ENCODE results near the gene BCHE.

The BCHE gene

DNA sequence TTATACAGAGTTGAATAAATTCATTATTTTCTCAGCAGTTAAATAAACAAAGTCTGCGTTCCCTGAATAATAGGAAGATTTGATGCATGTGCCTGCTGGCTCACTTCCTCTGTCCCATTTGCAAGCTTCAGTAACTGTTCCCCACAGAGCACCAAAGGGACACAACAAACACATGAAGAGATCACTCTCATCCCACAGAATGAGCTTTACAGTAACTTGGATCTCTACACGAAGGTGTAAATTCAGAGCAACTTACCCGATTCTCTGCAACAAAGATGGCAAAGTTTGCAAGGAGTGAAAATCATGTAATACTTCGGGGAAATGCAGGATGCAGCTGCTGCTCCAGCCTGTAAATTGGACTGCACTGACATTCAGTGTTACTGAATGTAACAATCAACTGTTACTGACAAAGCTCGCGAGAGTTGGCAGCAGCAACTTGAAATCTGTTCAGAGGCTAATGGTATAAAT, at the start of gene BCHE:
BCHE (minus strand) TSS at position 366 of the 468 bp plus-strand sequence. CDS start 6,390 bp downstream, outside the sequence.
- Histone ChIP-seq H3K4me3 (ENCODE audit: low read depth in 1 of 2, low read length in 2 of 2) (peak within 1 kb of the TSS; percentile 9 to 74), H3K27me3 (ENCODE audit: control insufficient read depth in 1 of 2, insufficient read depth in 2 of 2, low read length in 2 of 2) (no peaks in the 10 kb centered on the region), H3K36me3 (ENCODE audit: insufficient read depth, low read length) (no peaks in the 10 kb centered on the region), H3K4me1 (ENCODE audit: insufficient read depth, low read length) (peaks cover 9% of the 10 kb centered on the region), H3K27ac (ENCODE audit: low read depth, low read length) (peak within 1 kb of the TSS; percentile 4), H3K9ac (ENCODE audit: low read length) (peak within 1 kb of the TSS; percentile 63), H3K9me3 (ENCODE audit: low read length) (no peaks in the 10 kb centered on the region)

DNA sequence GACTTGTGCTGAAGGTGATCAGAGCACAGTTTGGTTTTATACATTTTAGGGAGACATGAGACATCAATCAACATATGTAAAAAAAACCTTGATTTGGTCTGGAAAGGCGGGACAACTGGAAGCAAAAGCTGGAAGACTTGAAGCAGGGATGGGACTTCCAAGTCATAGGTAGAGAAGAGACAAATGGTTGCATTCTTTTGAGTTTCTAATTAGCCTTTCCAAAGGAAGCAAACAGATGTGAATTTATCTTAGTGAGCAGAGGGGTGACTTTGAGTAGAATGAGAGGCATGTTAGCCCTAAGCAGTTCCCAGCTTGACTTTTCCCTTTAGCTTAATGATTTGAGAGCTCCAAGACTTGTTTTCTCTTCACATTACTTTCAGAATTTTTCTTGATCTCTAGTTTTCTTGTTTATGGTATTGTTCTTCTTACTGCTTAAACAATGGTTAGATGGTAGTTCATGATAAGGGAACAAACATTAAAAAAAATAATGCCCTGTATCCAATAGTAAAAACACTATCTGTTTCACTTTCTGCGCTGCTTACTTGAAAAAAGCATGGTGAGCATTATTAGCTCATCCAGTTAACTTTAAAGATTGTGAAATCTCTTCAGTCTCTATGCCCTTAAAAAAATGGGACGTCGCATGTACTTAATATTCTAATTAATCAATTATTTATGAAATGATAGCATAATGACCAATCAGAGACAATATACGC, 48.5 kb upstream of the BCHE start:
- H3K4me1 ChIP-seq (ENCODE audit: insufficient read depth, low read length), result no peaks in the 10 kb centered on the region
- H3K36me3 ChIP-seq (ENCODE audit: insufficient read depth, low read length), result no peaks in the 10 kb centered on the region
- H3K27ac ChIP-seq (ENCODE audit: low read depth, low read length), result no peak overlapping the region
- no peaks in the 10 kb centered on the region for H3K9me3 ChIP-seq (ENCODE audit: low read length)
- no peak overlapping the region for H3K9ac ChIP-seq (ENCODE audit: low read length)
- no peak overlapping the region for H3K4me3 ChIP-seq (ENCODE audit: low read depth in 1 of 2, low read length in 2 of 2)
- H3K27me3 ChIP-seq (ENCODE audit: control insufficient read depth in 1 of 2, insufficient read depth in 2 of 2, low read length in 2 of 2), result no peaks in the 10 kb centered on the region

DNA sequence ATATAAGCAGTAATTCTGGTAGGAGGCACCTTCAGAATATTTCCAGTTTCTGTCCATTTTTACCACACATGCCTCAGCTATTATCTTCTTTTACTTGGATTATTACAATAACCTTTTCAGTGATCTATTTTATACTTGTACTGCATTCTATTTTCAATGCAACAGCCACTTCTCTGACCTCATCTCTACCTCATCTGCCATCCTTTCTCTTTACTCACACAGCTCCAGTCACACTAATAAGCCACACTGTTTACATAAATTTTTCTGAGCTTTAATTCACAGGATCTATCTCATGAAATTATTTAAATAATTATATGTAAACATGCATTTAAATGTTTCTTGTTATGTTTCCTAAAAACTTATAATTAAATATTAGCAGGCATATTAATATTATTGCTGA, 47.3 kb upstream of the BCHE start:
- no peak overlapping the region for H3K9ac ChIP-seq (ENCODE audit: low read length)

DNA sequence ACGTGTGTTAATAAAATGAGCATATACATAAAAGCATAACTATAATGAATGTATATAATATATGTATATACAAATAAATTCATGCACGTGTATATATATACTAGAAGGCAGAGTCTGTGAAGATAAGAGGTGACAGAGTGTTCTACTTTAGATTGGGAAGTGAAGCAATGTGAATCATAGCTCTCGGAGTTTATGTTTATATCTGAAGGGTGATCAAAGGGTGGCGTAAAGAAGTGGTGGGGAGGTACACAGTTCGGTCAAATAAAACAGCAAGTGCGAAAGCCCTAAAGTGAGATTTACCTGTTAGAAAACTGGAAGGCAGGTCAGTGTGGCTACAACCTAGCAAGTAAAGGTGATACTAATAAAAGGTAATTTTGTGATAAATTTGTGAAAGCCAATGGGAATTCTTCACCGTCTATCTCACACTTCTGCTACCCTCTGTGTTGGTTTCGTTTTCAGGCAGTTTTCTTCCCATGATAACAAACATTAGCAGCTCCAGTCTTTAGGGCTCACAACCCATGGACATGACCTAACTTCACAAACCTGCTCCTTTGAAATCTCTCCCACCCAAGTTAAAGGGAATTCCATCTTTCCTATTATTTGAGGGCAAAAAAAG, 46.7 kb upstream of the BCHE start:
- Histone ChIP-seq H3K27ac (ENCODE audit: low read depth, low read length) (no peak overlapping the region), H3K4me1 (ENCODE audit: insufficient read depth, low read length) (no peaks in the 10 kb centered on the region), H3K27me3 (ENCODE audit: control insufficient read depth in 1 of 2, insufficient read depth in 2 of 2, low read length in 2 of 2) (no peaks in the 10 kb centered on the region), H3K9ac (ENCODE audit: low read length) (no peak overlapping the region), H3K36me3 (ENCODE audit: insufficient read depth, low read length) (no peaks in the 10 kb centered on the region), H3K4me3 (ENCODE audit: low read depth in 1 of 2, low read length in 2 of 2) (peak overlapping the region in 1 of 2 donors; percentile 28), H3K9me3 (ENCODE audit: low read length) (no peaks in the 10 kb centered on the region)

More for the DNA sequence above, 47.3 kb upstream of the BCHE start:
- Histone ChIP-seq H3K4me1 (ENCODE audit: insufficient read depth, low read length) (no peaks in the 10 kb centered on the region), H3K27ac (ENCODE audit: low read depth, low read length) (no peak overlapping the region), H3K27me3 (ENCODE audit: control insufficient read depth in 1 of 2, insufficient read depth in 2 of 2, low read length in 2 of 2) (no peaks in the 10 kb centered on the region), H3K4me3 (ENCODE audit: low read depth in 1 of 2, low read length in 2 of 2) (no peak overlapping the region), H3K36me3 (ENCODE audit: insufficient read depth, low read length) (no peaks in the 10 kb centered on the region), H3K9me3 (ENCODE audit: low read length) (no peaks in the 10 kb centered on the region)

DNA sequence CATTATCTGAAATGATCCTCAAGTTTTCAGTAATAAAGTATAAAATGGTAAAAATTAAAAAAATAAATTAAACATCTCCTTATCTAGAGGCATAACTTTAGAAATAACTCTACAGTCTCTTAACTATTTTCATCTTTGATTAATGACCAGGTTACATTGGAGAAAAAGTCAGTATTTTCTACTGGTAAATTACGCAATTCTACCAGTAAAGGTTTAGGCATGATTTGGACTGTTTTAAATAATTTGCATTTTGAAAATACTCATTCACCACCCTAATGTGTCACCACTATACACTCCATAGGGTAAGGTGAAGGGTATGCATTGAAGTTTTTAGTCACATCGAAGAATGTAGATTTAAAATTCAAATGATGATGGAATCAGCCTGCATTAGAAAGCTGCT, 45.9 kb upstream of the BCHE start:
- no peaks in the 10 kb centered on the region for H3K36me3 ChIP-seq (ENCODE audit: insufficient read depth, low read length)
- no peak overlapping the region for H3K4me3 ChIP-seq (ENCODE audit: low read depth in 1 of 2, low read length in 2 of 2)
- no peak overlapping the region for H3K27ac ChIP-seq (ENCODE audit: low read depth, low read length)
- H3K27me3 ChIP-seq (ENCODE audit: control insufficient read depth in 1 of 2, insufficient read depth in 2 of 2, low read length in 2 of 2), result no peaks in the 10 kb centered on the region
- H3K4me1 ChIP-seq (ENCODE audit: insufficient read depth, low read length), result no peaks in the 10 kb centered on the region
- H3K9ac ChIP-seq (ENCODE audit: low read length), result no peak overlapping the region
- no peaks in the 10 kb centered on the region for H3K9me3 ChIP-seq (ENCODE audit: low read length)

DNA sequence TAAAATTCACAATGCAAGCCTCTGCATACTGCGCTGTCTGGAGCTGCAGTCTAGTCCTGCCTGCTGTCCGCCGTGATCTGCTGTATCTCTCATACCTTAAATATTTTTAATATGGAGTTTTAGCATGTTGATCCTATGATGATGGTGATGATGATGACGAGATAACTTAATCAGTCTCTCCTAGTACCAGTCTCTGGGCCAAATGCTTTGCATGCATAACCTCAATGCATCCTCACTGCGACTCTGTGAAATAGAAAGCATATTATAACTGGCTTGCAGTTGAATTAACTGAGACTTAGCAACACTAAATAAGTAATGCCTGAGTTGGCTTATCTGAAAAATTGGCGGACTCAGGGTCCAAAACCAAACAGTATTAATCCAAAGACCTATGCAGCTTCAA, 38.4 kb upstream of the BCHE start:
- no peak overlapping the region for H3K4me3 ChIP-seq (ENCODE audit: low read depth in 1 of 2, low read length in 2 of 2)
- no peak overlapping the region for H3K9ac ChIP-seq (ENCODE audit: low read length)
- no peaks in the 10 kb centered on the region for H3K4me1 ChIP-seq (ENCODE audit: insufficient read depth, low read length)
- H3K27ac ChIP-seq (ENCODE audit: low read depth, low read length), result no peak overlapping the region
- no peaks in the 10 kb centered on the region for H3K9me3 ChIP-seq (ENCODE audit: low read length)
- H3K36me3 ChIP-seq (ENCODE audit: insufficient read depth, low read length), result no peaks in the 10 kb centered on the region
- no peaks in the 10 kb centered on the region for H3K27me3 ChIP-seq (ENCODE audit: control insufficient read depth in 1 of 2, insufficient read depth in 2 of 2, low read length in 2 of 2)

DNA sequence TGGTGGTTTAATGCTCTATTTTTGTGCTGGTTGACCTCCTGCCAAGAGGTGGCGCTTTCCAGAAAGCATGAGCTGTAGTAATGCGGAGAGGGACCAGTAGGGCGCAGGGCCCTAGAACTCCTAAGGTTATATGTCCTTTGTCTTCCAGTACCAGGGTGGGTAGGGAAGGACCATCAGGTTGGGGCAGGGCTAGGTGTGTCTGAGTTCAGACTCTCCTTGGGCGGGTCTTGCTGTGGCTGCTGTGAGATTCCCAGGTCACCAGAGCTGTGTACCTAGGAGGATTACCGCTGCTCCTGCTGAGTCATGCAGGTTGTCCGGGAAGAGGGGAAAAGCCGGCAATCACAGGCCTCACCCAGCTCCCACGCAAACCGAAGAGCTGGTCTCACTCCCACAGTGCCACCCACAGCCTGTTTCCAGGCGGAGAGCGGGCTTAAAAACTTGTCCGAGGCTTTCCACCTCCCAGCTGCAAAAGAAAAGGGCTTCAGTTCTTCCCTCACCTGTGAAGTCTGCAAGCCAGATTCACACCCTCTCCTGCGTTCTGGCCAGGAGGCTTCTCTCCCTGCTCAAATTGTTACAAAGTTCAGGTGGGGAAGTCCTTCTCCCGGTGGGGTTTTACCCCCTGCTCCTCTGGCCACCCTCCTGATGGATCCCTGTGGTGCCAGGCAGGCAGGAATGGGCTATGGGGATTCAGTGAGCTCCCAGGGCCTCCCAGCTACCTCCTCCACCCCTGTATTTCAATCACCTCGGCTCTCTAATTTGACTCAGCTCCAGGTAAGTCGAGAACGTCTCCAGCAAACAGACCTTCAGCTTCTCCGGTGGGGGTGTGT, 37.7 kb upstream of the BCHE start:
- Histone ChIP-seq H3K4me1 (ENCODE audit: insufficient read depth, low read length) (no peaks in the 10 kb centered on the region), H3K9ac (ENCODE audit: low read length) (no peak overlapping the region), H3K36me3 (ENCODE audit: insufficient read depth, low read length) (no peaks in the 10 kb centered on the region), H3K9me3 (ENCODE audit: low read length) (no peaks in the 10 kb centered on the region), H3K4me3 (ENCODE audit: low read depth in 1 of 2, low read length in 2 of 2) (no peak overlapping the region), H3K27ac (ENCODE audit: low read depth, low read length) (no peak overlapping the region), H3K27me3 (ENCODE audit: control insufficient read depth in 1 of 2, insufficient read depth in 2 of 2, low read length in 2 of 2) (no peaks in the 10 kb centered on the region)

DNA sequence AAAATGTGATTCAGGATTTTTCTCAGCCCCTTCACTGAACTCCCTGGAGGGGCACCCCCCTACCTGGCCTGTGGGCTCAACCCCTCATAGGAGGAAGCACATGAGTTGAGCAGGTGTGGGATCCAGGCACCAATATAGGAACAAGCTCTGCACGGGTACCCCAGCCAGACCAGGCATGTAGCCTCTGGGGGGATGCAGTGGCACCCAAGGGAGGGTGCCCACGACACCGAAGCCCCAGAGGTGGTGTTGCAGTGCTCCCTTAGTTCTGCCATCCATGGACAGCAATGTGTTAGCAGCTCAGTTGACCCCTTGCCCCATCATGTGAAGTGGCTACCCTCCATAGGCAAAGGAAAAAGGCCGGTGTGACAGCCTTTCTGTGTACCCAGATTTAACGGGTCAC, 30.9 kb upstream of the BCHE start:
- Histone ChIP-seq H3K27ac (ENCODE audit: low read depth, low read length) (no peak overlapping the region), H3K36me3 (ENCODE audit: insufficient read depth, low read length) (no peaks in the 10 kb centered on the region), H3K9me3 (ENCODE audit: low read length) (no peaks in the 10 kb centered on the region), H3K27me3 (ENCODE audit: control insufficient read depth in 1 of 2, insufficient read depth in 2 of 2, low read length in 2 of 2) (no peaks in the 10 kb centered on the region), H3K9ac (ENCODE audit: low read length) (no peak overlapping the region), H3K4me1 (ENCODE audit: insufficient read depth, low read length) (no peaks in the 10 kb centered on the region), H3K4me3 (ENCODE audit: low read depth in 1 of 2, low read length in 2 of 2) (no peak overlapping the region)

DNA sequence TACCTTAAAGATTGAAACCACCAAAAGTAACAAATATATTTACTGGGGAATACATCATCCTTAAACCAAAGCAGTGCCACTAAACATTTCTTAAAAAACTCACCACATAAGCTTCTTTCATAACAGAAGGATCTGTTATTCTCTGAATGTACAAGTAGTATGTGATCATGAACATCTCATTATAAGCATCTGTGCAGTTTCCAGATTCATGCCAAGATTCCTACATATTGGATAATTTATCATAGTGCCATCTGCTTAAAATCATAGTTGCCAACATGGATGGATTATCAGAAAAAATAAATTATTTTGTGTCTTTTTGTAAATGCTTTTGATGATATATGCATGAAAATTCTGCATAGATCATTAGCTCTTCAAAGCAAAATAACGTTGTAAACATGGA, 21.8 kb upstream of the BCHE start:
- Histone ChIP-seq H3K4me1 (ENCODE audit: insufficient read depth, low read length) (peaks cover 14% of the 10 kb centered on the region), H3K9me3 (ENCODE audit: low read length) (no peaks in the 10 kb centered on the region), H3K4me3 (ENCODE audit: low read depth in 1 of 2, low read length in 2 of 2) (no peak overlapping the region), H3K36me3 (ENCODE audit: insufficient read depth, low read length) (no peaks in the 10 kb centered on the region), H3K27ac (ENCODE audit: low read depth, low read length) (no peak overlapping the region), H3K27me3 (ENCODE audit: control insufficient read depth in 1 of 2, insufficient read depth in 2 of 2, low read length in 2 of 2) (no peaks in the 10 kb centered on the region), H3K9ac (ENCODE audit: low read length) (no peak overlapping the region)

DNA sequence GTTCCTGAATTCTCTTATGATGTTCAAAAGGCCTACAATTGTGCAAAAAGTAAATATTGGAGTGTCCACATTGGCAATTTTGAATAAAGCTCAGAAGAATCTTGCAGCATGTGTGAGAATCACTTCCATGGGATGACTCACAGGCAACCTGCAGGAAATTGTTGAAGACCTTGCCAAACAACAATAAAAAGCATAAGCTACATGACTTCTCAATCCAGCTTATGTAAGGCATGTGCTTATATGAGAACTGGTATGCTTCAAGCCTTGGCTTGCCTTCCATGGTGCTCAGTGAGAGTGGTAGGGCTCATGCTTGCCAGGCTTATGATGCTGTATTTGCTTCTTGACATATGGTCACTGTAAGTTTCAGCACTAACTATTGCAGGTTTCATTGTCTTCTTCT, 18.4 kb upstream of the BCHE start:
- Histone ChIP-seq H3K4me3 (ENCODE audit: low read depth in 1 of 2, low read length in 2 of 2) (no peak overlapping the region), H3K9ac (ENCODE audit: low read length) (no peak overlapping the region), H3K36me3 (ENCODE audit: insufficient read depth, low read length) (no peaks in the 10 kb centered on the region), H3K27ac (ENCODE audit: low read depth, low read length) (no peak overlapping the region), H3K27me3 (ENCODE audit: control insufficient read depth in 1 of 2, insufficient read depth in 2 of 2, low read length in 2 of 2) (no peaks in the 10 kb centered on the region), H3K9me3 (ENCODE audit: low read length) (no peaks in the 10 kb centered on the region), H3K4me1 (ENCODE audit: insufficient read depth, low read length) (peaks cover 25% of the 10 kb centered on the region)

DNA sequence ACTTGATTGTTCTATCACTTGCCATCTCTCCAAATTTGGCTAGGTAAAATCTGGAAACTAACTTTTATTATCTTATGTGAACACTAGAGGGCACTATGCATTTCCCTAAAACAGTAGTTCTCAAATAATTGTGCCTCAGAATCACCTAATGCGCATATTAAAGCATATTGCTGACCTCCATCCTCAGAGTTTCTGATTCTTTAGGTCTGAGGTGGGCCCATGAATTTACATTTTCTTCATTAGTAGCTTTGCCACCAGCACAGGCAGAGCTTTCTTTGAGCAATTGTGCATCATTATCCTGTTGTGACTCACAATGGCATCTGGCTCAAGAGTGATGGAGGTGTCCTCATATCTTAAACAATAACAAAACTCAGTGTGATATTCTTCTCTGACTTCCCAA, 17.5 kb upstream of the BCHE start:
- Histone ChIP-seq H3K9me3 (ENCODE audit: low read length) (no peaks in the 10 kb centered on the region), H3K27me3 (ENCODE audit: control insufficient read depth in 1 of 2, insufficient read depth in 2 of 2, low read length in 2 of 2) (no peaks in the 10 kb centered on the region), H3K4me3 (ENCODE audit: low read depth in 1 of 2, low read length in 2 of 2) (no peak overlapping the region), H3K9ac (ENCODE audit: low read length) (no peak overlapping the region), H3K27ac (ENCODE audit: low read depth, low read length) (no peak overlapping the region), H3K36me3 (ENCODE audit: insufficient read depth, low read length) (no peaks in the 10 kb centered on the region), H3K4me1 (ENCODE audit: insufficient read depth, low read length) (peaks cover 25% of the 10 kb centered on the region)
